Thyroid gland (tissue), 4 donors: ENCODE results near the gene CDC42SE1. TPM values are rescaled to one million over a fixed set of nuclear protein-coding genes. Genes with fewer than 3 reads are reported as not detected.

ENCODE experiments used
- DNase-seq, 2 donors: peaks; one replicate each; pipeline ENCODE4 v3.0.0-alpha.2; 2019
- H3K27ac ChIP-seq, 3 donors: fragments of 200-600 bp; sonication (generic); 1 replicate in 2 of 3; 2 replicates in 1 of 3; pipeline ENCODE4 v1.5.1; 2016 to 2019; ENCODE audit warnings: mild to moderate bottlenecking in 1 of 3, moderate library complexity in 1 of 3
- H3K27me3 ChIP-seq: fragments of 200-600 bp; sonication (generic); one replicate; pipeline ENCODE4 v1.5.1; 2019
- H3K36me3 ChIP-seq, 2 donors: fragments of 200-600 bp; sonication (generic); one replicate each; pipeline ENCODE4 v1.5.1; 2016 to 2019
- H3K4me1 ChIP-seq, 2 donors: fragments of 200-600 bp; sonication (generic); one replicate each; pipeline ENCODE4 v1.5.1; 2017 to 2019
- H3K4me3 ChIP-seq, 3 donors: fragments of 200-600 bp; sonication (generic); replicated peaks in 1 of 3; 1 replicate in 2 of 3; 2 replicates in 1 of 3; pipeline ENCODE4 v1.5.1; 2016; ENCODE audit warnings: mild to moderate bottlenecking in 1 of 3
- H3K9me3 ChIP-seq: fragments of 200-600 bp; sonication (generic); one replicate; pipeline ENCODE4 v1.5.1; 2017
- CTCF ChIP-seq, 6 experiments: fragments of 200-600 bp in 3 of 6; fragments of 450-650 bp in 3 of 6; sonication (generic) in 3 of 6; IDR thresholded peaks; one replicate each; pipeline ENCODE4 v1.5.1; 2016 to 2019; ENCODE audit warnings: antibody characterized with exemption in 6 of 6, mild to moderate bottlenecking in 2 of 6, inconsistent platforms in 1 of 6, moderate library complexity in 1 of 6
- POLR2A ChIP-seq, 2 donors: fragments of 450-650 bp; IDR thresholded peaks; one replicate each; pipeline ENCODE4 v1.6.1; 2017; ENCODE audit warnings: antibody characterized with exemption in 2 of 2, mild to moderate bottlenecking in 2 of 2, moderate library complexity in 1 of 2
- WGBS, 2 donors: methylation state at CpG; one replicate each; pipeline ENCODE4 v1.1.5; 2017; 5-methylcytosine and 5-hydroxymethylcytosine counted together
- intact Hi-C: fragments of 100-400 bp; cut with DNase I; formaldehyde crosslinking; loops from one replicate; pipeline ENCODE4 v1.15.1; 2023
- total RNA-seq, 4 donors: library from RNA; depleted of rRNA; stranded (reverse); fragments of >200 nt; gene quantifications; one replicate each; pipeline ENCODE4 v1.2.3, GENCODE V29; 2016

The CDC42SE1 gene
- total RNA-seq, 4 donors from 2014 or later, result 64.9 to 95.3 (median 82.2) TPM

- DNase-seq, result peak; percentile 84
- peak in 1 of 2 donors; percentile 90 for TF ChIP-seq POLR2A (IDR thresholded peaks at IDR 0.05)
- no peak for TF ChIP-seq CTCF (IDR thresholded peaks at IDR 0.05)
- peaks cover 0 to 8% of the 10 kb centered on the region in 2 donors for H3K36me3 ChIP-seq
- intact Hi-C loops, result no loop called here
- H3K27ac ChIP-seq, result peak overlapping the region; percentile 94 to 98 (median 96)
- peaks cover 48 to 49% of the 10 kb centered on the region in 2 donors for H3K4me1 ChIP-seq
- H3K27me3 ChIP-seq, result no peaks in the 10 kb centered on the region
- WGBS, 2 donors, result 31 to 37% methylated on average over 2 of the region's 2 CpGs
- H3K9me3 ChIP-seq, result no peaks in the 10 kb centered on the region
- no peak overlapping the region for H3K4me3 ChIP-seq
Measured at GRCh38 chr1:151013518-151013917, 45.9 kb downstream of the CDC42SE1 start.

- no peaks in the 10 kb centered on the region for H3K27me3 ChIP-seq
- intact Hi-C loops, result no loop called here
- WGBS, 2 donors, result 76% methylated on average over 14 of the region's 14 CpGs
- no peaks in the 10 kb centered on the region for H3K9me3 ChIP-seq
- H3K27ac ChIP-seq, result peak overlapping the region; percentile 94 to 98 (median 96)
- peak; percentile 44 to 60 for DNase-seq
- H3K4me1 ChIP-seq, result peaks cover 49% of the 10 kb centered on the region in 2 donors
- peaks cover 0 to 3% of the 10 kb centered on the region in 2 donors for H3K36me3 ChIP-seq
- H3K4me3 ChIP-seq, result no peak overlapping the region
- TF ChIP-seq CTCF (IDR thresholded peaks at IDR 0.05) (no peak), POLR2A (IDR thresholded peaks at IDR 0.05) (no peak)
Measured at GRCh38 chr1:151012684-151013471, 46.5 kb downstream of the CDC42SE1 start.

GRCh38 chr1:151011154-151011850, 48.1 kb downstream of the CDC42SE1 start:
- Histone ChIP-seq H3K4me3 (no peak overlapping the region), H3K4me1 (peaks cover 59 to 60% of the 10 kb centered on the region in 2 donors), H3K27me3 (no peaks in the 10 kb centered on the region), H3K27ac (peak overlapping the region; percentile 94 to 98 (median 96)), H3K36me3 (no peaks in the 10 kb centered on the region), H3K9me3 (no peaks in the 10 kb centered on the region)
- intact Hi-C loops, result no loop called here
- DNase-seq, result peak; percentile 86 to 91
- TF ChIP-seq CTCF (IDR thresholded peaks at IDR 0.05) (no peak), POLR2A (IDR thresholded peaks at IDR 0.05) (peak in 1 of 2 donors; percentile 69)
- 24 to 31% methylated on average over 4 of the region's 4 CpGs for WGBS, 2 donors

- H3K4me3 ChIP-seq, result no peak overlapping the region
- DNase-seq, result no peak
- WGBS, 2 donors, result 84 to 87% methylated on average over 3 of the region's 3 CpGs
- no peaks in the 10 kb centered on the region for H3K36me3 ChIP-seq
- H3K9me3 ChIP-seq, result no peaks in the 10 kb centered on the region
- intact Hi-C loops, result no loop called here
- H3K27me3 ChIP-seq, result no peaks in the 10 kb centered on the region
- peak overlapping the region; percentile 92 to 98 (median 96) for H3K27ac ChIP-seq
- TF ChIP-seq POLR2A (IDR thresholded peaks at IDR 0.05), result no peak
- TF ChIP-seq CTCF (IDR thresholded peaks at IDR 0.05), result no peak
- H3K4me1 ChIP-seq, result peaks cover 59 to 60% of the 10 kb centered on the region in 2 donors
Measured at GRCh38 chr1:151010346-151010726, 49.1 kb downstream of the CDC42SE1 start.
